ENCODE data around the gene SHISAL1. TPM values are rescaled to one million over a fixed set of nuclear protein-coding genes. Genes with fewer than 3 reads are reported as not detected.
"Not testable (repeated sequence)": the region's sequence is repeated elsewhere in the genome, so short reads cannot be mapped to it uniquely, and the experiment has no call there.

Gene SHISAL1
- total and polyA plus RNA-seq, 2 donors (not counting 1 experiment from before 2014, with no cell fraction given) = not detected

DNA sequence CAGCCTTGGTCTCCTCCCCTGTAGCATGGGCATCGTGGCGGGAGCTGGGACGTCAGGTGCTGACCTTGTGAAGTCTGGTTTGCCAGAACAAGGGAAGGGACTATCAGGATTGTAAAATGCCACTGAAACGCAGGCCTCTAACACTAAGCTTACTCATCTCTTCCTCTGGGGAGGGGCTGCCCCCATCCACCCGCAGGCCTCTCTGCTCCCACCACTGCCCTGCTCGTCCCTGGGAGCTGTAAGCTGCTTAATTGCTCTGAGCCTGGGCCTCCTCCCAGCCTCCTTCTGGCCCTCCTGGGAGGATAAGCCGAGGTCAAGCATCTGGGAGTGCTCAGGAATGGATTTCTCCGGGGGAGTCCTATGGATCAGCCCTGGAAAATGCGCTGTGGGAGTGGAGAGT is 8.4 kb downstream of the SHISAL1 start:
- Histone ChIP-seq H4K20me1 (ENCODE audit: control insufficient read depth, insufficient read depth, low read length, poor library complexity, severe bottlenecking) (no peaks in the 10 kb centered on the region), H2AFZ (ENCODE audit: insufficient read depth, low read depth, low read length, poor library complexity, severe bottlenecking) (no peak overlapping the region), H3K4me2 (replicated peaks; ENCODE audit: low read depth, low read length, poor library complexity, severe bottlenecking) (no peak overlapping the region), H3K36me3 (replicated peaks in 1 of 2; ENCODE audit: control extremely low read depth in 1 of 2, control insufficient read depth in 1 of 2, extremely low read depth in 1 of 2, insufficient read depth in 2 of 2, low read length in 1 of 2) (no peaks in the 10 kb centered on the region), H3K27ac (ENCODE audit: low read length in 2 of 2) (no peak overlapping the region), H3K9me3 (ENCODE audit: control extremely low read depth in 1 of 3, control insufficient read depth in 2 of 3, insufficient read depth in 1 of 3, low read length in 2 of 3) (no peaks in the 10 kb centered on the region), H3K4me3 (ENCODE audit: control extremely low read depth in 1 of 5, extremely low read depth in 1 of 5, insufficient read depth in 1 of 5, low read depth in 2 of 5, low read length in 4 of 5) (no peak overlapping the region), H3K4me1 (ENCODE audit: control insufficient read depth in 2 of 2, insufficient read depth in 2 of 2, low read length in 2 of 2) (no peaks in the 10 kb centered on the region), H3K79me2 (ENCODE audit: control insufficient read depth, insufficient read depth, low read length) (no peaks in the 10 kb centered on the region), H3K27me3 (replicated peaks in 1 of 4; ENCODE audit: control extremely low read depth in 1 of 4, control insufficient read depth in 3 of 4, insufficient read depth in 4 of 4, low read length in 3 of 4) (no peaks in the 10 kb centered on the region), H3K9ac (ENCODE audit: low read length) (no peak overlapping the region)
- peaks cover 18% of the 10 kb centered on the region for H3K27me3 Mint-ChIP-seq
- no peak overlapping the region for H3K27ac Mint-ChIP-seq
- CTCF ChIA-PET = no interaction called here
- H3K4me3 Mint-ChIP-seq = no peak overlapping the region
- H3K4me1 Mint-ChIP-seq = no peaks in the 10 kb centered on the region
- TF ChIP-seq, protein P1, sequence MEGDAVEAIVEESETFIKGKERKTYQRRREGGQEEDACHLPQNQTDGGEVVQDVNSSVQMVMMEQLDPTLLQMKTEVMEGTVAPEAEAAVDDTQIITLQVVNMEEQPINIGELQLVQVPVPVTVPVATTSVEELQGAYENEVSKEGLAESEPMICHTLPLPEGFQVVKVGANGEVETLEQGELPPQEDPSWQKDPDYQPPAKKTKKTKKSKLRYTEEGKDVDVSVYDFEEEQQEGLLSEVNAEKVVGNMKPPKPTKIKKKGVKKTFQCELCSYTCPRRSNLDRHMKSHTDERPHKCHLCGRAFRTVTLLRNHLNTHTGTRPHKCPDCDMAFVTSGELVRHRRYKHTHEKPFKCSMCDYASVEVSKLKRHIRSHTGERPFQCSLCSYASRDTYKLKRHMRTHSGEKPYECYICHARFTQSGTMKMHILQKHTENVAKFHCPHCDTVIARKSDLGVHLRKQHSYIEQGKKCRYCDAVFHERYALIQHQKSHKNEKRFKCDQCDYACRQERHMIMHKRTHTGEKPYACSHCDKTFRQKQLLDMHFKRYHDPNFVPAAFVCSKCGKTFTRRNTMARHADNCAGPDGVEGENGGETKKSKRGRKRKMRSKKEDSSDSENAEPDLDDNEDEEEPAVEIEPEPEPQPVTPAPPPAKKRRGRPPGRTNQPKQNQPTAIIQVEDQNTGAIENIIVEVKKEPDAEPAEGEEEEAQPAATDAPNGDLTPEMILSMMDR (IDR thresholded peaks at IDR 0.05) = no peak
- TF ChIP-seq EZH2 (IDR thresholded peaks at IDR 0.05; ENCODE audit: borderline replicate concordance, insufficient read depth, low read depth, low read length, poor library complexity, severe bottlenecking) = no peak
- no peaks in the 10 kb centered on the region for H3K9me3 Mint-ChIP-seq (ENCODE audit: insufficient read depth)
- DNase-seq = no peak
- WGBS (ENCODE audit: insufficient coverage) = 69% methylated on average over 5 of the region's 9 CpGs
- POLR2A ChIA-PET = no interaction called here
- no peak for ATAC-seq (ENCODE audit: low read depth)
- intact Hi-C loops (cut with micrococcal nuclease) = no loop called here

DNA sequence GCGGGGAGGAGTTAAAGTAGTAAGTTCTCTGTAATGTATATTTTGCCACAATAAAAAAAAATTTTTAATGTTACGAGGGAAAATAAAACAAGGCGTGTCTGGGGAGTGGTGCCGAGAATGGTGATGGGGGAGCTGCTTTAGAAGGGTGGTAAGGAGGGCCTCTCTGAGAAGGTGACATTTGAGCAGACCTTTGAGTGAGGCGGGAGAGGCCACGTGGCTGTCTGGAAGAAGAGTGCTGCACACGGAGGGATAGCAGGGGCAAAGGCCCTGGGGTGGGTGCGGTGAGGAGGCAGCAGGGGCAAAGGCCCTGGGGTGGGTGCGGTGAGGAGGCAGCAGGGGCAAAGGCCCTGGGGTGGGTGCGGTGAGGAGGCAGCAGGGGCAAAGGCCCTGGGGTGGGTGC is 10.4 kb downstream of the SHISAL1 start:
- ATAC-seq (ENCODE audit: low read depth); H3K9me3 ChIP-seq (ENCODE audit: control extremely low read depth in 1 of 3, control insufficient read depth in 2 of 3, insufficient read depth in 1 of 3, low read length in 2 of 3); H3K4me2 ChIP-seq (replicated peaks; ENCODE audit: low read depth, low read length, poor library complexity, severe bottlenecking); DNase-seq; H3K9ac ChIP-seq (ENCODE audit: low read length); intact Hi-C loops (cut with micrococcal nuclease); H2AFZ ChIP-seq (ENCODE audit: insufficient read depth, low read depth, low read length, poor library complexity, severe bottlenecking); H3K4me1 ChIP-seq (ENCODE audit: control insufficient read depth in 2 of 2, insufficient read depth in 2 of 2, low read length in 2 of 2); H3K27me3 ChIP-seq (replicated peaks in 1 of 4; ENCODE audit: control extremely low read depth in 1 of 4, control insufficient read depth in 3 of 4, insufficient read depth in 4 of 4, low read length in 3 of 4); H4K20me1 ChIP-seq (ENCODE audit: control insufficient read depth, insufficient read depth, low read length, poor library complexity, severe bottlenecking); H3K36me3 ChIP-seq (replicated peaks in 1 of 2; ENCODE audit: control extremely low read depth in 1 of 2, control insufficient read depth in 1 of 2, extremely low read depth in 1 of 2, insufficient read depth in 2 of 2, low read length in 1 of 2); H3K79me2 ChIP-seq (ENCODE audit: control insufficient read depth, insufficient read depth, low read length); CTCF ChIA-PET; H3K9me3 Mint-ChIP-seq (ENCODE audit: insufficient read depth); H3K4me1 Mint-ChIP-seq; H3K27ac ChIP-seq (ENCODE audit: low read length in 2 of 2); H3K4me3 ChIP-seq (ENCODE audit: control extremely low read depth in 1 of 5, extremely low read depth in 1 of 5, insufficient read depth in 1 of 5, low read depth in 2 of 5, low read length in 4 of 5); H3K27ac Mint-ChIP-seq; POLR2A ChIA-PET; H3K4me3 Mint-ChIP-seq: not testable (repeated sequence)
- H3K27me3 Mint-ChIP-seq = peaks cover 18% of the 10 kb centered on the region
- 89% methylated on average over 5 of the region's 10 CpGs for WGBS (ENCODE audit: insufficient coverage)
